Bronchial epithelial cell (primary cell): ENCODE results near the gene EMX1. TPM values are rescaled to one million over a fixed set of nuclear protein-coding genes. Genes with fewer than 3 reads are reported as not detected.

Experiments
- DNase-seq: peaks from one replicate; pipeline ENCODE4 v3.0.0-alpha.2; 2010; ENCODE audit warnings: low read depth
- FAIRE-seq: peaks from 2 replicates; lab custom pipeline; 2011; peaks lifted over from hg19 to GRCh38; lab: Jason Lieb, UNC
- H3K27me3 ChIP-seq: 2 replicates; pipeline ENCODE4 v1.5.1; 2011; ENCODE audit warnings: low read length; ENCODE audit not compliant: control insufficient read depth, insufficient read depth
- H3K36me3 ChIP-seq: 2 replicates; pipeline ENCODE4 v1.5.1; 2011; ENCODE audit warnings: low read length; ENCODE audit not compliant: control insufficient read depth, insufficient read depth
- H3K4me3 ChIP-seq: 2 replicates; pipeline ENCODE4 v1.5.1; 2011; ENCODE audit warnings: mild to moderate bottlenecking, low read depth, low read length, control low read depth
- total RNA-seq: library from RNA; depleted of rRNA; stranded (reverse); fragments of >200 nt; gene quantifications from 2 replicates; pipeline ENCODE4 v1.2.1, GENCODE V29; 2014
- TF ChIP-seq, protein P1 (sequence below): IDR thresholded peaks from 2 replicates; pipeline ENCODE4 v1.5.1; 2011; ENCODE audit warnings: mild to moderate bottlenecking, moderate library complexity, low read length, control low read depth, inconsistent platforms; ENCODE audit not compliant: insufficient read depth, severe bottlenecking

EMX1 gene
- total RNA-seq, 1 donor from 2014 or later: 0.26 TPM

DNA sequence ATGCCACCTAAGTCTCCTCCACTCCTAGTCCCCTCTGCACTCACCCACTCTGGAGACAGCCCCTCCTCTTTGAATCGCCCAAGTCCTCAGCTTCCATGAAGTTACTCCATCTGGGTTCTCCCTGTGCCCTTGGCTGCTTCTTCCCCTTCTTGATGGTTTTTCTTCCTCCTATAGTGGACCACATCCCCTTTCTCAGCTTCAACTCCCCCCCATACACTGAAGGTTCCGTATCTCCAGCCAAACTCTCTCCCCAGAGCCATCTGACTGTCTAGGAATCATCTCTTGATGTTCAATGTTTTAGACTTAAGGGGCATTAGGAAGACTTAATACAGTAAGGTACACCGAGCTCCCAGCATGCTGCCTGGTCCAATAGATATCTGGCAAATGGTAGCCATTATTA lies 39.6 kb downstream of the EMX1 start:
- FAIRE-seq: no peak
- Histone ChIP-seq H3K27me3 (no peaks in the 10 kb centered on the region), H3K4me3 (no peak overlapping the region), H3K36me3 (no peaks in the 10 kb centered on the region)
- no peak for DNase-seq
- TF ChIP-seq, protein P1, sequence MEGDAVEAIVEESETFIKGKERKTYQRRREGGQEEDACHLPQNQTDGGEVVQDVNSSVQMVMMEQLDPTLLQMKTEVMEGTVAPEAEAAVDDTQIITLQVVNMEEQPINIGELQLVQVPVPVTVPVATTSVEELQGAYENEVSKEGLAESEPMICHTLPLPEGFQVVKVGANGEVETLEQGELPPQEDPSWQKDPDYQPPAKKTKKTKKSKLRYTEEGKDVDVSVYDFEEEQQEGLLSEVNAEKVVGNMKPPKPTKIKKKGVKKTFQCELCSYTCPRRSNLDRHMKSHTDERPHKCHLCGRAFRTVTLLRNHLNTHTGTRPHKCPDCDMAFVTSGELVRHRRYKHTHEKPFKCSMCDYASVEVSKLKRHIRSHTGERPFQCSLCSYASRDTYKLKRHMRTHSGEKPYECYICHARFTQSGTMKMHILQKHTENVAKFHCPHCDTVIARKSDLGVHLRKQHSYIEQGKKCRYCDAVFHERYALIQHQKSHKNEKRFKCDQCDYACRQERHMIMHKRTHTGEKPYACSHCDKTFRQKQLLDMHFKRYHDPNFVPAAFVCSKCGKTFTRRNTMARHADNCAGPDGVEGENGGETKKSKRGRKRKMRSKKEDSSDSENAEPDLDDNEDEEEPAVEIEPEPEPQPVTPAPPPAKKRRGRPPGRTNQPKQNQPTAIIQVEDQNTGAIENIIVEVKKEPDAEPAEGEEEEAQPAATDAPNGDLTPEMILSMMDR: no peak

DNA sequence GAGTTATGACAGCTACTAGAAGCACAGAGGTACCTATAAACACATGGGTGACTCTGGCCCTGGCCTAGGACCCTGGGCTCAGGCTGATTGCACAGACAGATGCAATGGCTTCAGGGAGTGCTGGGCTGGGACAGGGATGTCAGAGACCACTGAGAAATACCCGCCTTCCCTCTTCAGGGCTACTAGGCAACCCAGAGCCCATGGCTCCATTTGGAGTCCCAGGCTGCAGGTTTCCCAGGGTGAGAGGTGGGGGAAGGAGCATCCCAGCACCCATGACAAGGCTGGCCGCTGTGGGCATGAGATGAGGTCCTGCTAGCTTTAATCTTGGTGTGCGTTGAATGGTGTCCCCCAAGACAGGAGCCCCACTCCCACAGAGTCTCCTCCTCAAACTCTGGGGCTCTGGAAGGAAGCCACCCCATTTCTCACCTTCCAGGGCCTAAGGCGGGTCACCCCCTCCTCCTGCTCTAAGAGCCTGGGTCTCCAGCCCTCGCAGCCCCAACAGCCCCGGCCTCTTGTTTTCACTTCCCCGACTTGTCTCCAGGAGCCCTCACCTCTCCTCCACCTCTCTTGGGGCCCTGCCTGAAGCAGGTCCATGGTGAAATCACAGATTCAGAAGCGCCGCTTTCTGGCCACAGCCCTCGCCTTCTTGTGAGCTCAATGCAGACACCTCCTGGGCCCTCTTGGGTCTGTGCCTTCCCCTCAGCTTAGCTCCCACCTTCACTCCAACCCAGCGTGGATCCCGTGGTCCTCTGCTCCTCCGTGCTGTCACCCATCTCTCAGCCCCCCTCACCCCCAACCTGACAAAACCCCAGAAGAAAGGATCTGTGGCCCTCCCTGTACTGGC lies 41.4 kb downstream of the EMX1 start:
- no peak for DNase-seq
- H3K36me3 ChIP-seq: no peaks in the 10 kb centered on the region
- H3K4me3 ChIP-seq: no peak overlapping the region
- H3K27me3 ChIP-seq: no peaks in the 10 kb centered on the region
- TF ChIP-seq, protein P1: no peak
- no peak for FAIRE-seq

DNA sequence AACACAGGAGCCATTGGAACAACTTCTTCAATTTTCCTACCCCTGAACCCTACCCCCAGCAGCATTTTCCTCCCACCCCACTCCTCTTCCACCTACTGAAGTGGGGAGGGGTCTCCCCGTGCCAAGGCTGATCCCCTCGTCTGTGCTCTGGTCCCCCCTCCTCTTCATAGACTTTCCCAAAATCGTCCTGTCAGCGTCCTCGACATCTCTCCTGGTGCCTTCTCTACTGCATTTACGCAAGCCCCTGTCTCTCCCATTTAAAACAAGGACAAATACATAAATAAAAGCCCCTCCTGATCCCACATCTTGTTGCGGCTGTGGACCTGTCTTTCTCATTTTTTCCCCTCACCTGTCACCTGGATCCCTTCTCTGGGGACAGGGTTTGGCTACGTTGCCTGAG lies 42.2 kb downstream of the EMX1 start:
- H3K4me3 ChIP-seq: no peak overlapping the region
- no peak for DNase-seq
- TF ChIP-seq, protein P1: no peak
- H3K27me3 ChIP-seq: no peaks in the 10 kb centered on the region
- no peak for FAIRE-seq
- H3K36me3 ChIP-seq: no peaks in the 10 kb centered on the region

DNA sequence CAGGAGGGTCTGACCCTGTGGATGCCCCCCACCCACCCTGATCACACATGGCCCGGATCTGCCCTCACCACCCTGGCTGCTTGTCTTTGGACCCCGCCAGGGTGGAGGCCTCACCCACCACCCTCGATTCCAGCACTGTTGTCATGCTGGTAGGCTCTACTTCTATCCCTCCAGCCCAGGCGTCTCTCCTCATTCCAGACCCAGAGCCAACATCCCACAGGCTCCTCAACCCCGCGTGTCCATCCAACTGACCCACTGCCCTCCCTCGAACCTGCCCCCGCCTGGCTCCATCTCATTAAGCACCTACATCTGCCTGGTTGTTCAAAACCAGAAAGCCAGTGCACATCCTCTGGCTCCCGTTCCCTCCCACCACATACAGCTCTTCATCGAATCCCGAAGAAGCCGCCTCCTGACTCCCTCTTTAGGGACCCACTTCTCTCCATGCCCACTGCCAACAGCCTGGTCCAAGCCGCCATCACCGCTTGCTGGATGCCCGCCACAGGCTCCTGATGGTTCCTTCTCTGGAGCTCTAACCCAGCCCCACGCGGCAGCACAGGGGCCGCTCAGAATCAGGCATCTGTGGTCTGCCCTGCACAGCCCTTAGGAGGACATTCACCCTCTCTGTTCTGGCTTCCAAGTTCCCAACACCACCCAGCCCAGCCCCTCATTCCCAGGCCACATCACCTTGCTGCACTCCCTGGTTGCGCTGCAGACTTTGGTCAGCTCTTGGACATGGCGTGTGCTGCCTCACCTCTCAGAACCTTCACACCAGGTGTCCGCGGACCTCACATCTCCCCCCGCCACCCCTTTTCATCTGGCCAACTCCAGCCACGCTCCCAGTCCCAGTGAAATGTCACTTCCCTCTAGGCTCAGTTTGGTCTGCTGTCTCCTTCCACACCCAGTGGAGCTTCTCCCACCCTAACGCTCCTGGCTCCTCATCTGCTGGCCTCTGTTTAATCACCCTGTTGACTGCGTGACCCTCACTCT lies 43.0 kb downstream of the EMX1 start:
- Histone ChIP-seq H3K36me3 (no peaks in the 10 kb centered on the region), H3K27me3 (no peaks in the 10 kb centered on the region), H3K4me3 (no peak overlapping the region)
- DNase-seq (no peak), FAIRE-seq (no peak)
- TF ChIP-seq, protein P1: no peak

DNA sequence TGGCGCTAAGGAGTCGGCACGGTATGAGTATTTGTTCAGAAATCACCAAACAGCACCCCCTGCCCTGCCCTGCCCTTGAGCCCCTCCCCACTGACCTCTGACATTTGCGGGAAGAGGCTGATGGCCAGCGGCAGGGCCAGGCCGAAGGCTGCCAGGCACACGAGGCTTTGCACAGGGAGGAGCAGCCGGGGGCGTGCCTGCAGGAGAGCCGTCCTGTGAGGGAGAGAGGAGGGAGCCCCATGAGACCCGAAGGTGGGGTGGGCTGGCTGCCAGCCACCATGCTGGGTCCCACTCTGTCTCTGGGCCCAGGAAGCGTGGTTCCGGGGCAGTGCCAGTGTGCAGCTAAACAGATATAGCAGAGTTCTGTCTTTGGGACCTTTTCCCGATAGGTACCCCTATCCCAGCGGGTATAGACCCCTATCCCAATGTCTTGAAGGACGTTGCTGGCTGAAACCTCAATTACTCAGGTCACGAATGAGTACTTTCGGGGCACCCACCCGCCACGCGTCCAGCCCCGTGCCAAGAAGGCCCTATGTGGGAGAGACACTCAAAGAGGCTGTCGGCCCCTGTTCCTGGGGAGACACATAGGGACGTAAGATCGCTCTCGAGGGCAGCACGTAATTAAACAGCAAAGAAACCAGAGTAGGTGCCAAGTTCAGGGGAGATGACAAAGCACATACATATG lies 43.9 kb downstream of the EMX1 start:
- FAIRE-seq (no peak), DNase-seq (no peak)
- Histone ChIP-seq H3K27me3 (no peaks in the 10 kb centered on the region), H3K4me3 (no peak overlapping the region), H3K36me3 (no peaks in the 10 kb centered on the region)
- TF ChIP-seq, protein P1: no peak
